NB4 (cell line): Measurements from ENCODE around the gene ZC3HAV1L.

Experiments used
- DNase-seq: peaks from one replicate; pipeline ENCODE4 v3.0.0; 2010; ENCODE audit warnings: low read depth
- H3K4me3 ChIP-seq: one replicate; pipeline ENCODE4 v1.5.1; 2011; ENCODE audit warnings: mild to moderate bottlenecking, low read depth, low read length, moderate library complexity
- MYC ChIP-seq: IDR thresholded peaks from 2 replicates; pipeline ENCODE4 v1.6.1; 2011; ENCODE audit warnings: low read depth, low read length
- POLR2A ChIP-seq: IDR thresholded peaks from 2 replicates; pipeline ENCODE4 v1.6.1; 2011; ENCODE audit warnings: mild to moderate bottlenecking; ENCODE audit not compliant: insufficient read length; ENCODE audit errors: extremely low read depth
- TF ChIP-seq, protein P1 (sequence below): IDR thresholded peaks from 2 replicates; pipeline ENCODE4 v1.6.1; 2011; ENCODE audit warnings: low read depth, low read length
- TF ChIP-seq, protein P2 (sequence below): IDR thresholded peaks from one replicate; pipeline ENCODE4 v1.5.1; 2012; ENCODE audit warnings: low read depth, low read length

ZC3HAV1L gene

DNA sequence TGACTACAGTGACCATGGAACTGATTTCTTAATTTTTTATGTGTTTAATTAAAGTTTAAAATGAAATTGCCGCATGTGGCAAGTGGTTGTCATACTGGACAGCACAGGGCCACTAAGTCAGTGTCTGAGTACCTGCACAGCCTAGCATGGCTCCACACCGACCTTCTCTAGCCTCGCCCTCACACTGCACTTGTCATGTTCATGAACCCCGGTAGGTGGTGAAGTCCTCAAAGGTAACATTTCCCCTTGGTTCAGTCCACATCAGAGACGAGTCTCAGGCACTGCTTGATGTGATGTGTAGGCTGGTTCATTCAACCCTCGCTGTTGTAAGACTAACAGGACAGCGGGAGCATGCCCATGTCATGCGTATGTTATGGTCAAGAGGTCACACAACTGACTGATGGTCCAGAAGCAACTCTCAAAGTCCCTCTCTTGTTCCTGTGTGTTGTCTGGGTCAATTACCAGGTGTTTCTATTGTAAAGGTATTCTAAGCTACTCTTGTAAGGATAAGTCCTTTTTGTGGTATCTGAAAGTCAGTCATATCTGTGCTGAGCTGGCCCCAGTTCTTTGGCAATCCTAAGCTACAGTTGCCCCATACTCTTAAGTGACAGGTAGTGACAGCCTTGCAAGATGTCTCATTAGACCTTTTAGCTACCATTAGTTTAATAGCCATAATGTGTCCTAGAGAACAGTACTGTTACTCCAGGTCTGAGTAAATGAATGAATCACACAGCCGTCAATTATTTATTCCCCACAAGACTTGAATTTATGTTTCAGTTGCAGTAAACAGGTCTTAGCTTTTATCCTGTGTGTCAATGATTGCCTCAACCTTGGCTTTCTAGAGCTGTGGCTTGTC, 32.9 kb upstream of the ZC3HAV1L start:
- H3K4me3 ChIP-seq = no peak overlapping the region
- TF ChIP-seq MYC (no peak), POLR2A (no peak)
- DNase-seq = no peak

DNA sequence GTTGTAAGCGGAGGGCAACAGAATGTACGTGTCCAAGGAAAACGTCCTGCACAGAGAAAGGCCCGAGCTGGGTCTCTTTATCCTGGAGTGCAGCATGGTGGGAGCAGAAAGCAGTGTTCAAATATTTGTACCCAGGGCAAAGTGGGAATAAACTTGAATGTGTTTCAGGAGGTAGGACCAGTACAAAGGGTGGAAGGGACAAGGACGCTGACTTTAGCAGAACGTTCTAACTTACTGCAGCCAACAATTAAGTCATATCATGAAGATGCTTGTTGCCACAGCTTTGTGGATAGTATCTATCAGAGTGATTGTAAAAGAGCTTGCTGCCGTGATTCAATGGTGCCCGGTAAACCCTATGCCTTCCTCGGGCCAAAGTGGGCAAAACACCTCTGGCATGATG, 30.5 kb upstream of the ZC3HAV1L start:
- TF ChIP-seq, protein P1, sequence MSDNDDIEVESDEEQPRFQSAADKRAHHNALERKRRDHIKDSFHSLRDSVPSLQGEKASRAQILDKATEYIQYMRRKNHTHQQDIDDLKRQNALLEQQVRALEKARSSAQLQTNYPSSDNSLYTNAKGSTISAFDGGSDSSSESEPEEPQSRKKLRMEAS = no peak
- TF ChIP-seq, protein P2, sequence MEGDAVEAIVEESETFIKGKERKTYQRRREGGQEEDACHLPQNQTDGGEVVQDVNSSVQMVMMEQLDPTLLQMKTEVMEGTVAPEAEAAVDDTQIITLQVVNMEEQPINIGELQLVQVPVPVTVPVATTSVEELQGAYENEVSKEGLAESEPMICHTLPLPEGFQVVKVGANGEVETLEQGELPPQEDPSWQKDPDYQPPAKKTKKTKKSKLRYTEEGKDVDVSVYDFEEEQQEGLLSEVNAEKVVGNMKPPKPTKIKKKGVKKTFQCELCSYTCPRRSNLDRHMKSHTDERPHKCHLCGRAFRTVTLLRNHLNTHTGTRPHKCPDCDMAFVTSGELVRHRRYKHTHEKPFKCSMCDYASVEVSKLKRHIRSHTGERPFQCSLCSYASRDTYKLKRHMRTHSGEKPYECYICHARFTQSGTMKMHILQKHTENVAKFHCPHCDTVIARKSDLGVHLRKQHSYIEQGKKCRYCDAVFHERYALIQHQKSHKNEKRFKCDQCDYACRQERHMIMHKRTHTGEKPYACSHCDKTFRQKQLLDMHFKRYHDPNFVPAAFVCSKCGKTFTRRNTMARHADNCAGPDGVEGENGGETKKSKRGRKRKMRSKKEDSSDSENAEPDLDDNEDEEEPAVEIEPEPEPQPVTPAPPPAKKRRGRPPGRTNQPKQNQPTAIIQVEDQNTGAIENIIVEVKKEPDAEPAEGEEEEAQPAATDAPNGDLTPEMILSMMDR = no peak
- TF ChIP-seq POLR2A (no peak), MYC (no peak)

DNA sequence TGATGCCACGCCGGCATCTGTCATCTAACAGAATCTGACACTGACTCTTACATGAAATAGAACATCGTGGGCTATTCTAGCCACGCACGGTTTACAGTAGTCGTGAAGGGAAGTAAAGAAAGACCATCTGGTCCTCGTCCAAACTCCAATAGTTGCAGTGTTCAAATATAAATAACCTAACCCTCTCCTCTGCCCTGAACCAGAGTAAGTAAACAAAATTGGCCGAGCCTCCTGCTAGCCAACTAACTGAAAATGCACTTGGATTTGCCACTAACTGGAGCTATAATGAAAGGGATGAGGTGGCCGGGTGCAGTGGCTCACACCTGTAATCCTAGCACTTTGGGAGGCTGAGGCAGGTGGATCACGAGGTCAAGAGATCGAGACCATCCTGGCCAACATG, 29.5 kb upstream of the ZC3HAV1L start:
- no peak for DNase-seq
- TF ChIP-seq, protein P2 = no peak
- TF ChIP-seq, protein P1 = no peak
- TF ChIP-seq MYC (no peak), POLR2A (no peak)
- no peak overlapping the region for H3K4me3 ChIP-seq

More for the DNA sequence above, 30.5 kb upstream of the ZC3HAV1L start:
- no peak for DNase-seq
- no peak overlapping the region for H3K4me3 ChIP-seq

DNA sequence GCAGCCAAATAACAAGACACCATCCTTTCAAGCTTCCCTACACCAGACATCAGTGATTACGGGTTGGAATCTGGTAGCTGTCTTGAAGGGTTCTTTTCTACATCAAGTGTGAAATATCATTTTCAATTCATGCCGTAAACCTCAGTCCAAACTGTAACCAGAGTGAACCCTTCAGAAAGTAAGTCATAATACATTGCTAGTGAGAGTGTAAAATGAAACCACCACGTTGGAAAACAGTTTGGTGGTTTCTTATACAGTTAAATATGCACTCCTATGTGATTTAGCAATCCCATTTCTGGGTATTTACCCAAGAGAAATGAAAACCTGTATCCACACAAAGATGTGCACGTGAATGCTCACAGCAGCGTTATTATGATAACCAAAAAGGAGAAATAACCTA, 25.6 kb upstream of the ZC3HAV1L start:
- H3K4me3 ChIP-seq = no peak overlapping the region
- TF ChIP-seq POLR2A (no peak), MYC (no peak)
- TF ChIP-seq, protein P1 = no peak
- TF ChIP-seq, protein P2 = no peak
- DNase-seq = no peak

DNA sequence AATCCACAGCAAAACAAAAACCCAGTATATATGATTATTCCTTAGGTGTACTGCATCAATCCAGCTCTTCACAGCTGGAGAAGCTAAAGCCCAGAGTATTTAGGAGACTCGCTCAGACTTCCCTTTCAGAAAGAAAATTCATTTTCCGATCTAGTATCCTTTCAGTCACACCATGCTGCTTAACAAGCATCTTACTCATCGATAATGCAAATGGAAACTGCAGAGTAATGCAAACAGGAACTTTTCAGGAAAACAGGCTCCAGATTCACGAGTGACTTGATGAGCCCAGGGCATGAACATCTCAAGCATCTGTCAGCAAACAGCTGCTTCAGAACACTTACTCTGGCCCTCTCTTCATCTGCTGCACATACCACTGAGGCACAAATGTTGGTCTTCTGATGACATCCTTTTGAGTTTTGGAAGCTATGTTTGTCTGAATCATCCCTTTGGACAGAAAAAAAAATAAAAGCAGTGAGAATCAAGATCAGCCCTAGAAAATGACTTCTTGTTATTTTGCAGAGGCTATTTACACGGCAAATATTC, 24.9 kb upstream of the ZC3HAV1L start:
- DNase-seq = no peak
- TF ChIP-seq, protein P2 = no peak
- TF ChIP-seq MYC (no peak), POLR2A (no peak)
- TF ChIP-seq, protein P1 = no peak
- no peak overlapping the region for H3K4me3 ChIP-seq

DNA sequence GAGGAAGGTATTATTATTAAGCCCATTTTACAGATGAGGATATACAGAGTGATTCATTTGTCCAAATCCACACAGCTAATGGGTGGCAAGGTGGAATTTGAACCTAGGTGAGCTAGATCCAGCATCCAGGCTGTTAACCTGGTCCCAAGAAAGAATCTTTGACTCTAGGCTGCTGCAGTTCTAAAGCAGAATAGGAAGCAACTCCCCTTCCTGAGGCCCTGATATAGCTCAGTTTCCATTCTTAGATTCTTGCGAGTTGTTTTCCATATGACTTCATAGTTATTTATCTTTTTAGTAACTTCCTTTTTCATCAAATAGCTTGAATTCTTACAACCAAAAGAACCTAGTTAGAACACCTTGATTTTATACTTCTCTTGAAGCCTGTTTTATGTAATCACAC, 24.1 kb upstream of the ZC3HAV1L start:
- TF ChIP-seq, protein P2 = no peak
- H3K4me3 ChIP-seq = no peak overlapping the region
- no peak for DNase-seq
